Transverse colon (tissue), 4 donors: ENCODE measurements around the gene CDK17. TPM values are rescaled to one million over a fixed set of nuclear protein-coding genes. Genes with fewer than 3 reads are reported as not detected.
"Not testable (repeated sequence)": the region's sequence is repeated elsewhere in the genome, so short reads cannot be mapped to it uniquely, and the experiment has no call there.

Source experiments
- DNase-seq: peaks from one replicate; pipeline ENCODE4 v3.0.0-alpha.2; 2019
- H3K27ac ChIP-seq, 4 donors: fragments of 200-600 bp; sonication (generic); 2 replicates each; pipeline ENCODE4 v1.5.1; 2016 to 2018; ENCODE audit warnings: inconsistent platforms in 4 of 4
- H3K27me3 ChIP-seq: fragments of 200-600 bp; sonication (generic); 2 replicates; pipeline ENCODE4 v1.5.1; 2017; ENCODE audit warnings: inconsistent platforms
- H3K36me3 ChIP-seq, 4 donors: fragments of 200-600 bp; sonication (generic); 2 replicates each; pipeline ENCODE4 v1.5.1; 2017 to 2019; ENCODE audit warnings: inconsistent platforms in 4 of 4
- H3K4me1 ChIP-seq, 4 donors: fragments of 200-600 bp; sonication (generic); 2 replicates each; pipeline ENCODE4 v1.5.1; 2017 to 2020; ENCODE audit warnings: inconsistent platforms in 4 of 4
- H3K4me3 ChIP-seq, 4 donors: fragments of 200-600 bp; sonication (generic); 1 replicate in 1 of 4; 2 replicates in 3 of 4; pipeline versions ENCODE4 v1.5.1 to v1.6.1; 2017 to 2019; ENCODE audit warnings: inconsistent platforms in 4 of 4
- H3K9me3 ChIP-seq, 2 donors: fragments of 200-600 bp; sonication (generic); 2 replicates each; pipeline ENCODE4 v1.5.1; 2017 to 2019; ENCODE audit warnings: inconsistent platforms in 2 of 2
- CTCF ChIP-seq, 5 experiments: fragments of 200-600 bp in 3 of 5; fragments of 450-650 bp in 2 of 5; sonication (generic) in 3 of 5; IDR thresholded peaks; 1 replicate in 2 of 5; 2 replicates in 3 of 5; pipeline ENCODE4 v1.5.1; 2016 to 2017; ENCODE audit warnings: antibody characterized with exemption in 5 of 5, inconsistent platforms in 3 of 5, mild to moderate bottlenecking in 2 of 5, moderate library complexity in 1 of 5
- EP300 ChIP-seq: sonication (generic); formaldehyde crosslinking; IDR thresholded peaks from one replicate; pipeline ENCODE4 v1.6.1; 2017; ENCODE audit warnings: antibody characterized with exemption, low read depth
- POLR2A ChIP-seq: fragments of 450-650 bp; IDR thresholded peaks from one replicate; pipeline ENCODE4 v1.6.1; 2016; ENCODE audit warnings: antibody characterized with exemption, mild to moderate bottlenecking, moderate library complexity
- POLR2AphosphoS5 ChIP-seq, 3 donors: sonication (generic); formaldehyde crosslinking; IDR thresholded peaks; one replicate each; pipeline ENCODE4 v1.6.1; 2016; ENCODE audit warnings: antibody characterized with exemption in 3 of 3
- WGBS, 2 donors: methylation state at CpG; one replicate each; pipeline ENCODE4 v1.1.5; 2018; ENCODE audit warnings: low coverage in 1 of 2; 5-methylcytosine and 5-hydroxymethylcytosine counted together
- in situ Hi-C, 4 donors: fragments of 200-750 bp; cut with MboI; loops; one replicate each; pipeline versions ENCODE4 v1.15.0 to v1.15.1; 2017; ENCODE audit warnings: low sequenced_read_pairs in 3 of 4, low pct_ligation_motif_present in 1 of 4, low pct_unique_long_range_greater_than_20kb in 1 of 4
- intact Hi-C: fragments of 100-400 bp; cut with DNase I; formaldehyde crosslinking; loops from one replicate; pipeline ENCODE4 v1.15.1; 2023; ENCODE audit warnings: low total_unique reads
- total RNA-seq, 4 donors: library from RNA; depleted of rRNA; stranded (reverse); fragments of >200 nt; gene quantifications; one replicate each; pipeline ENCODE4 v1.1.0, GENCODE V29; 2016

Gene CDK17
- total RNA-seq, 4 donors from 2014 or later = 32.5 to 81.4 (median 51.8) TPM

GRCh38 chr12:96409731-96410130, 9.5 kb upstream of the CDK17 start:
- WGBS, 2 donors = 84% methylated on average over 4 of the region's 4 CpGs; no CpG with 5 or more reads in 1 of the 2 donors
- no peaks in the 10 kb centered on the region for H3K9me3 ChIP-seq
- TF ChIP-seq EP300 (no peak), CTCF (IDR thresholded peaks at IDR 0.05) (no peak), POLR2AphosphoS5 (IDR thresholded peaks at IDR 0.05) (no peak), POLR2A (no peak)
- in situ Hi-C loops = loop anchor here in 3 of 4 donors (10.0 to 25.0 kb wide), 5 partner anchors 85 to 347 kb away; no protein-coding TSS in a partner anchor
- DNase-seq = no peak
- H3K4me3 ChIP-seq = no peak overlapping the region
- H3K36me3 ChIP-seq = no peaks in the 10 kb centered on the region
- intact Hi-C loops = loop anchor here (10.0 kb wide), 1 partner anchor 105 kb away; no protein-coding TSS in a partner anchor
- H3K27ac ChIP-seq = peak overlapping the region in 1 of 4 donors; percentile 27
- H3K27me3 ChIP-seq = no peaks in the 10 kb centered on the region
- peaks cover 0 to 5% (median 0%) of the 10 kb centered on the region in 4 donors for H3K4me1 ChIP-seq

DNA sequence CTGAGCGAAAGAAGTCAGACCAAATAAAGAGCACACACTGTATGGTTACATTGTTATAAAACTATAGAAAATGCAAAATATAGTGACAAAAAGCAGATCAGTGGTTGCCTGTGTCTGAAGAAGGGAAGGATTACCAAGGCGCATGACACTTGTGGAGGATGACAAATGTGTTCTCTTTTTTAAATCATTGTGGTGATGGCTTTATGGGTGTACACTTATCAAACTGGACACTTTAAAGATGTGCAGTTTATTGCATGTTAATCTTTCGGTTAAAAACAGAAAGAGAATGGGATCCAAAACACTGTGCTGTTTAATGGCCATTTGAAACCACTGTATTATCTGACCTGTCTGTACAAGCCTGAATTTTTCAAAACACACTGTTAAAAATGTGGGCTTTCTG, 8.8 kb upstream of the CDK17 start:
- Histone ChIP-seq H3K9me3 (no peaks in the 10 kb centered on the region), H3K27ac (peak overlapping the region in 2 of 4 donors; percentile 4 to 44), H3K27me3 (no peaks in the 10 kb centered on the region), H3K4me1 (peaks cover 0 to 5% (median 0%) of the 10 kb centered on the region in 4 donors), H3K4me3 (no peak overlapping the region), H3K36me3 (no peaks in the 10 kb centered on the region)
- no peak for TF ChIP-seq POLR2A
- TF ChIP-seq POLR2AphosphoS5 (IDR thresholded peaks at IDR 0.05) = peak in 1 of 3 donors; percentile 41
- no peak for TF ChIP-seq EP300
- in situ Hi-C loops = loop anchor here in 3 of 4 donors (10.0 to 25.0 kb wide), 5 partner anchors 86 to 347 kb away; no protein-coding TSS in a partner anchor
- intact Hi-C loops = loop anchor here (10.0 kb wide), 1 partner anchor 106 kb away; no protein-coding TSS in a partner anchor
- WGBS, 2 donors = 82 to 89% methylated on average over 3 of the region's 3 CpGs
- no peak for DNase-seq

- in situ Hi-C loops = loop anchor here in 3 of 4 donors (10.0 to 25.0 kb wide), 5 partner anchors 87 to 345 kb away; no protein-coding TSS in a partner anchor
- H3K4me1 ChIP-seq, H3K9me3 ChIP-seq, H3K27me3 ChIP-seq, H3K36me3 ChIP-seq, H3K4me3 ChIP-seq: not testable (repeated sequence)
- intact Hi-C loops = loop anchor here (10.0 kb wide), 1 partner anchor 107 kb away; no protein-coding TSS in a partner anchor
- H3K27ac ChIP-seq = peak overlapping the region in 3 of 4 donors; percentile 4 to 50 (median 17)
- peak; percentile 49 for DNase-seq
- whole genome bisulfite sequencing, 2 donors = 72 to 78% methylated on average over 5 to 7 of the region's 7 CpGs
These were observed 7.3 kb upstream of the CDK17 start for GRCh38 chr12:96407429-96408097.

GRCh38 chr12:96404696-96405095, 4.5 kb upstream of the CDK17 start:
- Histone ChIP-seq H3K27ac (peak overlapping the region in 1 of 4 donors; percentile 33), H3K4me3 (no peak overlapping the region), H3K4me1 (peaks cover 0 to 10% (median 5%) of the 10 kb centered on the region in 4 donors), H3K27me3 (no peaks in the 10 kb centered on the region), H3K36me3 (no peaks in the 10 kb centered on the region), H3K9me3 (no peaks in the 10 kb centered on the region)
- no peak for TF ChIP-seq POLR2A
- no peak for TF ChIP-seq EP300
- no peak for TF ChIP-seq CTCF (IDR thresholded peaks at IDR 0.05)
- no peak for TF ChIP-seq POLR2AphosphoS5 (IDR thresholded peaks at IDR 0.05)
- DNase-seq = no peak
- 51 to 61% methylated on average over 3 of the region's 3 CpGs for WGBS, 2 donors
- intact Hi-C loops (loop anchor here (10.0 kb wide), 1 partner anchor 110 kb away; no protein-coding TSS in a partner anchor), in situ Hi-C loops (loop anchor here in 3 of 4 donors (10.0 to 25.0 kb wide), 5 partner anchors 90 to 342 kb away; no protein-coding TSS in a partner anchor)

DNA sequence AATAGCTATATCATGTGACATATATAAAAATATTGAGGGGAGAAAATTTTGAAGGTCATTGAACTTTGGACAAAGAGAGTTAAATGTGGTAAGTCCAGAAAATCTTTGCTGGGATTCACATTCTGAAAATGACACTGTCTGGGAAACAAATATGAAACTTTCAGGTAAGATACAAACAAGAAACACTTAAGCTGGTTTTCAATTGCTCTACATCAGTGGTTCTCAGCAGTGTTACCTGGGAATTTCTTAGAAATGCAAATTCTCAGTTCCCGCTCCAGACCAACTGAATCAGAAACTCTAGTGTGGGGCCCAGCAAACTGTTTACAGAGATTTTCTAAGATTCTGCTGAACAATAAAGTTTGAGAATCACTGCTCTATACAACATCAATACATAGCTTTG, 3.6 kb upstream of the CDK17 start:
- TF ChIP-seq EP300 (no peak), POLR2AphosphoS5 (IDR thresholded peaks at IDR 0.05) (no peak), CTCF (IDR thresholded peaks at IDR 0.05) (no peak), POLR2A (no peak)
- in situ Hi-C loops = loop anchor here in 3 of 4 donors (10.0 to 25.0 kb wide), 5 partner anchors 91 to 342 kb away; no protein-coding TSS in a partner anchor
- DNase-seq = no peak
- intact Hi-C loops = loop anchor here (10.0 kb wide), 1 partner anchor 111 kb away; no protein-coding TSS in a partner anchor
- Histone ChIP-seq H3K4me3 (no peak overlapping the region), H3K27ac (peak overlapping the region in 1 of 4 donors; percentile 33), H3K27me3 (no peaks in the 10 kb centered on the region), H3K4me1 (peaks cover 0 to 7% (median 5%) of the 10 kb centered on the region in 4 donors), H3K36me3 (no peaks in the 10 kb centered on the region), H3K9me3 (no peaks in the 10 kb centered on the region)
- 71 to 93% methylated on average over 1 of the region's 1 CpG for WGBS, 2 donors

DNA sequence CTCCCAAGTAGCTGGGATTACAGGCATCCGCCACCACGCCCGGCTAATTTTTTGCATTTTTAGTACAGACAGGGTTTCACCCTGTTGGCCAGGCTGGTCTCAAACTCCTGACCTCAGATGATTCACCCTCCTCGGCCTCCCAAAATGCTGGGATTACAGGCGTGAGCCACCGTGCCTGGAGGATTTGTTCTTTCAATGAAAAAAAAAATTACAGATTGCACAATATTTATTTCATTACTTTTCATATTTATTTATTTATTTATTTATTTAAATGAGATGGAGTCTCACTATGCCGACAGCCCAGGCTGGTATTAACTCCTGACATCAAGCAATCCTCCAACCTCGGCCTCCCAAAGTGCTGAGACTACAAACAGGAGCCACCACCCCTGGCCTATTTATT, 2.3 kb upstream of the CDK17 start:
- H3K9me3 ChIP-seq, H3K4me3 ChIP-seq, H3K27me3 ChIP-seq, DNase-seq, H3K36me3 ChIP-seq, H3K27ac ChIP-seq: not testable (repeated sequence)
- in situ Hi-C loops (loop anchor here in 3 of 4 donors (10.0 to 25.0 kb wide), 5 partner anchors 92 to 340 kb away; no protein-coding TSS in a partner anchor), intact Hi-C loops (loop anchor here (10.0 kb wide), 1 partner anchor 112 kb away; no protein-coding TSS in a partner anchor)
- H3K4me1 ChIP-seq = peaks cover 3 to 20% (median 13%) of the 10 kb centered on the region in 4 donors
- WGBS, 2 donors = 92 to 94% methylated on average over 8 of the region's 8 CpGs
